ENCODE data around the gene MTERF1.
"Not testable (repeated sequence)": the region's sequence is repeated elsewhere in the genome, so short reads cannot be mapped to it uniquely, and the experiment has no call there.

The MTERF1 gene

GRCh38 chr7:91880413-91881241 lies at the start of gene MTERF1:
Gene MTERF1, minus strand, starts transcription at chr7:91880702. Its CDS starts 619 bp downstream, at chr7:91880083.
- peak; percentile 92 for DNase-seq

GRCh38 chr7:91929463-91929862 lies 49.0 kb upstream of the MTERF1 start:
- no peak for DNase-seq

GRCh38 chr7:91927912-91928311 lies 47.4 kb upstream of the MTERF1 start:
- DNase-seq = no peak

- no peak for DNase-seq
Measured at GRCh38 chr7:91922857-91923256, 42.4 kb upstream of the MTERF1 start.

- DNase-seq = no peak
Measured at GRCh38 chr7:91918356-91918755, 37.9 kb upstream of the MTERF1 start.

- DNase-seq = no peak
Measured at GRCh38 chr7:91916051-91916440, 35.5 kb upstream of the MTERF1 start.

GRCh38 chr7:91915401-91916050 lies 35.0 kb upstream of the MTERF1 start:
- DNase-seq = peak; percentile 45

GRCh38 chr7:91913612-91914011 lies 33.1 kb upstream of the MTERF1 start:
- DNase-seq = peak; percentile 78

- DNase-seq = no peak
Measured at GRCh38 chr7:91912494-91912893, 32.0 kb upstream of the MTERF1 start.

GRCh38 chr7:91911121-91911520 lies 30.6 kb upstream of the MTERF1 start:
- no peak for DNase-seq

GRCh38 chr7:91910171-91910570 lies 29.7 kb upstream of the MTERF1 start:
- no peak for DNase-seq

- no peak for DNase-seq
Measured at GRCh38 chr7:91899563-91899962, 19.1 kb upstream of the MTERF1 start.

- no peak for DNase-seq
Measured at GRCh38 chr7:91898240-91898992, 17.9 kb upstream of the MTERF1 start.

- no peak for DNase-seq
Measured at GRCh38 chr7:91894781-91895480, 14.4 kb upstream of the MTERF1 start.

GRCh38 chr7:91893699-91894098 lies 13.2 kb upstream of the MTERF1 start:
- not testable (repeated sequence) for DNase-seq

- DNase-seq = peak; percentile 29
Measured at GRCh38 chr7:91892821-91893340, 12.4 kb upstream of the MTERF1 start.

- no peak for DNase-seq
Measured at GRCh38 chr7:91892099-91892705, 11.7 kb upstream of the MTERF1 start.

GRCh38 chr7:91888271-91889175 lies 8.0 kb upstream of the MTERF1 start:
- not testable (repeated sequence) for DNase-seq

- not testable (repeated sequence) for DNase-seq
Measured at GRCh38 chr7:91887336-91888213, 7.1 kb upstream of the MTERF1 start.

Data from EL (cell line).